Right lung (tissue), 5 donors: ENCODE data around the gene CNTD1. TPM values are rescaled to one million over a fixed set of nuclear protein-coding genes. Genes with fewer than 3 reads are reported as not detected.

Experiments
- DNase-seq, 2 donors: peaks; one replicate each; pipeline ENCODE4 v3.0.0-alpha.2; 2013
- polyA plus RNA-seq, 5 donors: library from polyadenylated mRNA; unstranded; fragments of 120-200 nt; gene quantifications; one replicate each; pipeline versions ENCODE4 v1.2.1 to v1.2.3, GENCODE V29; 2013; ENCODE audit warnings: inconsistent platforms in 1 of 5, low replicate concordance in 1 of 5; ENCODE audit not compliant: insufficient read length in 5 of 5, insufficient read depth in 1 of 5

The CNTD1 gene
- polyA plus RNA-seq, 5 donors = 2.3 to 3.2 (median 2.9) TPM

- DNase-seq = no peak
These were observed 4.6 kb downstream of the CNTD1 start for GRCh38 chr17:42803074-42803883.

- DNase-seq = no peak
These were observed 6.3 kb downstream of the CNTD1 start for GRCh38 chr17:42804918-42805367.

GRCh38 chr17:42806249-42806648 is 7.6 kb downstream of the CNTD1 start:
- no peak for DNase-seq

GRCh38 chr17:42809250-42809649 is 10.6 kb downstream of the CNTD1 start:
- DNase-seq = no peak

- DNase-seq = peak; percentile 51 to 57
These were observed 16.2 kb downstream of the CNTD1 start for GRCh38 chr17:42814633-42815399.

- no peak for DNase-seq
These were observed 19.2 kb downstream of the CNTD1 start for GRCh38 chr17:42817866-42818265.

GRCh38 chr17:42818379-42818778 is 19.7 kb downstream of the CNTD1 start:
- DNase-seq = no peak

- DNase-seq = no peak
These were observed 21.4 kb downstream of the CNTD1 start for GRCh38 chr17:42819939-42820535.

GRCh38 chr17:42821176-42821575 is 22.5 kb downstream of the CNTD1 start:
- DNase-seq = no peak

GRCh38 chr17:42827472-42827871 is 28.8 kb downstream of the CNTD1 start:
- no peak for DNase-seq

GRCh38 chr17:42830971-42831370 is 32.3 kb downstream of the CNTD1 start:
- DNase-seq = no peak

GRCh38 chr17:42832213-42832933 is 33.7 kb downstream of the CNTD1 start:
- DNase-seq = no peak

GRCh38 chr17:42832934-42833766 is 34.5 kb downstream of the CNTD1 start, which contains the start of gene PSME3:
Gene PSME3 (plus strand): TSS chr17:42833397. CDS start chr17:42833632, 235 bp downstream.
- DNase-seq = peak; percentile 89 to 90

GRCh38 chr17:42833767-42834422 is 35.2 kb downstream of the CNTD1 start:
- no peak for DNase-seq

GRCh38 chr17:42835732-42836131 is 37.1 kb downstream of the CNTD1 start:
- DNase-seq = no peak

GRCh38 chr17:42841975-42842685 is 43.5 kb downstream of the CNTD1 start:
- no peak for DNase-seq

GRCh38 chr17:42843358-42843934 is 44.8 kb downstream of the CNTD1 start:
- peak in 1 of 2 donors; percentile 61 for DNase-seq

- DNase-seq = no peak
These were observed 45.6 kb downstream of the CNTD1 start, which contains the start of gene AOC2 for GRCh38 chr17:42844271-42844670. Gene AOC2 (plus strand): TSS chr17:42844580. CDS start chr17:42844627, 47 bp downstream.
